Breast epithelium (tissue), 4 donors: Measurements from ENCODE around the gene NEURL1. TPM values are rescaled to one million over a fixed set of nuclear protein-coding genes. Genes with fewer than 3 reads are reported as not detected.
A peak's percentile ranks its signal among the peaks of the same experiment; 100 is the strongest.

Source experiments
- DNase-seq, 2 donors: peaks; one replicate each; pipeline ENCODE4 v3.0.0-alpha.2; 2019; ENCODE audit warnings: low spot score in 2 of 2
- H3K27ac ChIP-seq, 2 donors: fragments of 200-600 bp; sonication (generic) in 1 of 2; one replicate each; pipeline ENCODE4 v1.5.1; 2016 to 2019; ENCODE audit warnings: mild to moderate bottlenecking in 1 of 2
- H3K27me3 ChIP-seq, 2 donors: fragments of 200-600 bp; sonication (generic) in 1 of 2; one replicate each; pipeline versions ENCODE4 v1.5.1 to v1.6.0; 2017 to 2019; ENCODE audit warnings: control low read depth in 1 of 2, mild to moderate bottlenecking in 1 of 2
- H3K36me3 ChIP-seq: fragments of 200-600 bp; one replicate; pipeline ENCODE4 v1.5.1; 2019
- H3K4me1 ChIP-seq, 2 donors: fragments of 200-600 bp; sonication (generic); one replicate each; pipeline ENCODE4 v1.5.1; 2016 to 2019; ENCODE audit warnings: control low read depth in 1 of 2
- H3K4me3 ChIP-seq, 3 donors: fragments of 200-600 bp; sonication (generic); 1 replicate in 2 of 3; 2 replicates in 1 of 3; pipeline ENCODE4 v1.5.1; 2016 to 2019; ENCODE audit warnings: mild to moderate bottlenecking in 3 of 3, moderate library complexity in 2 of 3
- H3K9me3 ChIP-seq, 2 donors: fragments of 200-600 bp; sonication (generic) in 1 of 2; one replicate each; pipeline ENCODE4 v1.5.1; 2016 to 2019; ENCODE audit warnings: control low read depth in 1 of 2
- CTCF ChIP-seq, 3 donors: fragments of 450-650 bp; IDR thresholded peaks; one replicate each; pipeline ENCODE4 v1.5.1; 2016 to 2017; ENCODE audit warnings: antibody characterized with exemption in 3 of 3, mild to moderate bottlenecking in 3 of 3, moderate library complexity in 3 of 3
- POLR2A ChIP-seq: fragments of 450-650 bp; IDR thresholded peaks from one replicate; pipeline ENCODE4 v1.6.1; 2016; ENCODE audit warnings: antibody characterized with exemption, mild to moderate bottlenecking, moderate library complexity
- POLR2AphosphoS5 ChIP-seq, 3 donors: sonication (generic); formaldehyde crosslinking; IDR thresholded peaks; one replicate each; pipeline ENCODE4 v1.6.1; 2017; ENCODE audit warnings: antibody characterized with exemption in 3 of 3
- intact Hi-C: fragments of 100-400 bp; cut with DNase I; formaldehyde crosslinking; loops from one replicate; pipeline ENCODE4 v1.15.1; 2023; ENCODE audit warnings: low total_unique reads
- total RNA-seq, 3 donors: library from RNA; depleted of rRNA; stranded (reverse); fragments of >200 nt; gene quantifications; one replicate each; pipeline ENCODE4 v1.1.0, GENCODE V29; 2016

Gene NEURL1
- total RNA-seq, 3 donors from 2014 or later, result 0.16 to 1.5 (median 0.33) TPM

GRCh38 chr10:103622935-103623574, 129.6 kb downstream of the NEURL1 start:
- Histone ChIP-seq H3K36me3 (no peaks in the 10 kb centered on the region), H3K27ac (peak overlapping the region; percentile 60 to 80), H3K9me3 (no peaks in the 10 kb centered on the region), H3K27me3 (no peaks in the 10 kb centered on the region), H3K4me3 (no peak overlapping the region), H3K4me1 (peaks cover 0 to 27% of the 10 kb centered on the region in 2 donors)
- intact Hi-C loops, result loop anchor here (2.0 kb wide), 1 partner anchor 48 kb away; no protein-coding TSS in a partner anchor
- no peak for DNase-seq
- TF ChIP-seq CTCF (IDR thresholded peaks at IDR 0.05), result no peak
- no peak for TF ChIP-seq POLR2AphosphoS5 (IDR thresholded peaks at IDR 0.05)
- no peak for TF ChIP-seq POLR2A

- Histone ChIP-seq H3K4me1 (peaks cover 0 to 6% of the 10 kb centered on the region in 2 donors), H3K4me3 (no peak overlapping the region), H3K9me3 (no peaks in the 10 kb centered on the region), H3K36me3 (no peaks in the 10 kb centered on the region), H3K27ac (no peak overlapping the region), H3K27me3 (no peaks in the 10 kb centered on the region)
- DNase-seq, result no peak
- intact Hi-C loops, result no loop called here
- TF ChIP-seq CTCF (IDR thresholded peaks at IDR 0.05) (no peak), POLR2A (no peak), POLR2AphosphoS5 (IDR thresholded peaks at IDR 0.05) (no peak)
Observed at GRCh38 chr10:103626178-103626577, 132.7 kb downstream of the NEURL1 start.

GRCh38 chr10:103627111-103627892, 133.8 kb downstream of the NEURL1 start:
- TF ChIP-seq CTCF (IDR thresholded peaks at IDR 0.05) (no peak), POLR2A (no peak), POLR2AphosphoS5 (IDR thresholded peaks at IDR 0.05) (no peak)
- no peak overlapping the region for H3K4me3 ChIP-seq
- H3K9me3 ChIP-seq, result no peaks in the 10 kb centered on the region
- intact Hi-C loops, result no loop called here
- DNase-seq, result no peak
- H3K27me3 ChIP-seq, result no peaks in the 10 kb centered on the region
- H3K27ac ChIP-seq, result no peak overlapping the region
- H3K36me3 ChIP-seq, result no peaks in the 10 kb centered on the region
- no peaks in the 10 kb centered on the region for H3K4me1 ChIP-seq

- H3K36me3 ChIP-seq, result no peaks in the 10 kb centered on the region
- no peak for TF ChIP-seq CTCF (IDR thresholded peaks at IDR 0.05)
- TF ChIP-seq POLR2A, result no peak
- no peak for TF ChIP-seq POLR2AphosphoS5 (IDR thresholded peaks at IDR 0.05)
Observed at GRCh38 chr10:103627893-103628292, 134.4 kb downstream of the NEURL1 start.

GRCh38 chr10:103629581-103629980, 136.1 kb downstream of the NEURL1 start:
- intact Hi-C loops, result no loop called here
- Histone ChIP-seq H3K9me3 (no peaks in the 10 kb centered on the region), H3K36me3 (no peaks in the 10 kb centered on the region), H3K27me3 (no peaks in the 10 kb centered on the region), H3K4me3 (no peak overlapping the region), H3K27ac (no peak overlapping the region), H3K4me1 (no peaks in the 10 kb centered on the region)
- TF ChIP-seq CTCF (IDR thresholded peaks at IDR 0.05) (no peak), POLR2A (no peak), POLR2AphosphoS5 (IDR thresholded peaks at IDR 0.05) (no peak)
- DNase-seq, result no peak

More at GRCh38 chr10:103627893-103628292, 134.4 kb downstream of the NEURL1 start:
- intact Hi-C loops, result no loop called here
- Histone ChIP-seq H3K4me3 (no peak overlapping the region), H3K27me3 (no peaks in the 10 kb centered on the region), H3K4me1 (no peaks in the 10 kb centered on the region), H3K9me3 (no peaks in the 10 kb centered on the region), H3K27ac (no peak overlapping the region)
- no peak for DNase-seq
